ENCODE data around the gene BOK. TPM values are rescaled to one million over a fixed set of nuclear protein-coding genes. Genes with fewer than 3 reads are reported as not detected.

Gene BOK
- total RNA-seq, 2 donors from 2014 or later = 1.0 to 2.2 TPM

- Mint-ChIP-seq H3K4me3 (no peak overlapping the region), H3K27me3 (no peaks in the 10 kb centered on the region), H3K9me3 (no peaks in the 10 kb centered on the region), H3K4me1 (ENCODE audit: low read depth in 2 of 2) (peaks cover 0 to 5% of the 10 kb centered on the region in 2 donors), H3K36me3 (peaks cover 12% of the 10 kb centered on the region), H3K27ac (no peak overlapping the region)
- no peak for ATAC-seq
- no peak for DNase-seq (ENCODE audit: low spot score)
Observed at GRCh38 chr2:241599615-241600014, 41.1 kb downstream of the BOK start.

DNA sequence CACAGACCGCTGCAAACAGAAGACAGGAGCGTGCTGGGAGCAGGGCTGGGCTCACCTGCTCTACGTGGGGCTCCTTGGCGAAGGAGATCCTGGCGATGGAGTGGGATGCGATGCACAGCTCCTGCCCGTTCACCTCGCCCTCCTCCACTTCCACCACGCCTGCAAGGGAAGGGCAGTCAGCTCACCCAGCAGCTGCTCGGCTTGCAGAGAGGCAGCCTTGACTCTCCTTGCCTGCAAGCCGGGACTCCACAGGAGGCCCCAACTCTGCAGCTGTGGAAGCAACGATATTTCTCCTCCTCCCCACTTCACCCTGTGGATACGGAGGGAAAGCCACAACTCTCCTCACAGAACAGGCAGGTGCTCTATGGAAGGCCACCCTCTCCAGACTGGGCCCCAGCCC, 43.3 kb downstream of the BOK start:
- H3K27ac Mint-ChIP-seq = no peak overlapping the region
- peaks cover 12% of the 10 kb centered on the region for H3K36me3 Mint-ChIP-seq

DNA sequence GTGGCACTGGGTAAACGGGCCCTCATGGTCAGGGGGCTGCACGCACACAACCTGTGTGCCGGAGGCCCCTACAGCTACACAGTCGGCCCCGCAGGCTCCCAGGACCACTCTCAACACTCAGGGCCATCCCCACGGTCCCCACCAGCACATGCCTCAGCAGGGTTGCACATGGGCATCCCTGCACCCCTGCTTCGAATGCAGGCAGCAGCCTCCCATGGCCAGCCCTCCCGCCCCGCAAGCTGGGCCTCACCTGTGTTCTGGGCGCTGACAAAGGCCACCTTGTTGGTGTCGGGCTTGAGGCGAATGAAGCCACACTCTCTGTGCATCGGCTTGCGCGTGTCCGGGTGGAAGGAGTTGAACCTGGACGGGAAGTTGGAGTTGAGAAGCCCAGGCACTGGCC, 44.2 kb downstream of the BOK start:
- ATAC-seq (no peak), DNase-seq (ENCODE audit: low spot score) (no peak)
- Mint-ChIP-seq H3K9me3 (no peaks in the 10 kb centered on the region), H3K27me3 (no peaks in the 10 kb centered on the region), H3K4me3 (no peak overlapping the region), H3K4me1 (ENCODE audit: low read depth in 2 of 2) (peaks cover 0 to 5% of the 10 kb centered on the region in 2 donors), H3K36me3 (peaks cover 12% of the 10 kb centered on the region), H3K27ac (no peak overlapping the region)

More for the DNA sequence above, 43.3 kb downstream of the BOK start:
- ATAC-seq = peak in 1 of 2 donors; percentile 43
- DNase-seq (ENCODE audit: low spot score) = no peak
- Mint-ChIP-seq H3K9me3 (no peaks in the 10 kb centered on the region), H3K27me3 (no peaks in the 10 kb centered on the region), H3K4me3 (no peak overlapping the region), H3K4me1 (ENCODE audit: low read depth in 2 of 2) (peaks cover 0 to 5% of the 10 kb centered on the region in 2 donors)

DNA sequence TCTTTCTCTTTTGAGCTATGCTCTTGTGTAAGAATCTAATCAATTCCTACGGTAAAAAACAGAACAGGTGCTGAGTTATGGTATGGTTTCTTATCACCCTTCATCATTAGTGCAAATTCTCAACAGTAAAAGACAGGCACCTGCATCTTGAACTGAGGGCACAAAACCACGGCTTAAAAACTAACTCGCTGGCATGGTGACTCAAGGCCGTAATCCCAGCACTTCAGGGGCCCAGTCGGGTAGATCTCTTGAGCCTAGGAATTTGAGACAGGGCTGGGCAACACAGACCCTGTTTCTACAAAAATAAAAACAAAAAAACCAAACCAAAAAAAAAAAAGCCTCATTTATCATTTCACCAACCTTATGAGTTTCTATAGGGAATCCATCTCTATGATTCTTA, 45.1 kb downstream of the BOK start:
- Mint-ChIP-seq H3K27ac (peak overlapping the region in 1 of 2 donors; percentile 23), H3K4me1 (ENCODE audit: low read depth in 2 of 2) (peaks cover 5 to 8% of the 10 kb centered on the region in 2 donors), H3K4me3 (no peak overlapping the region), H3K27me3 (no peaks in the 10 kb centered on the region), H3K36me3 (peaks cover 12% of the 10 kb centered on the region), H3K9me3 (no peaks in the 10 kb centered on the region)
- no peak for DNase-seq (ENCODE audit: low spot score)
- no peak for ATAC-seq

- Mint-ChIP-seq H3K27me3 (no peaks in the 10 kb centered on the region), H3K4me1 (ENCODE audit: low read depth in 2 of 2) (peaks cover 12 to 19% of the 10 kb centered on the region in 2 donors), H3K36me3 (peaks cover 5% of the 10 kb centered on the region), H3K27ac (no peak overlapping the region), H3K4me3 (no peak overlapping the region), H3K9me3 (no peaks in the 10 kb centered on the region)
- ATAC-seq (no peak), DNase-seq (ENCODE audit: low spot score) (no peak)
Observed at GRCh38 chr2:241606186-241606585, 47.6 kb downstream of the BOK start.

DNA sequence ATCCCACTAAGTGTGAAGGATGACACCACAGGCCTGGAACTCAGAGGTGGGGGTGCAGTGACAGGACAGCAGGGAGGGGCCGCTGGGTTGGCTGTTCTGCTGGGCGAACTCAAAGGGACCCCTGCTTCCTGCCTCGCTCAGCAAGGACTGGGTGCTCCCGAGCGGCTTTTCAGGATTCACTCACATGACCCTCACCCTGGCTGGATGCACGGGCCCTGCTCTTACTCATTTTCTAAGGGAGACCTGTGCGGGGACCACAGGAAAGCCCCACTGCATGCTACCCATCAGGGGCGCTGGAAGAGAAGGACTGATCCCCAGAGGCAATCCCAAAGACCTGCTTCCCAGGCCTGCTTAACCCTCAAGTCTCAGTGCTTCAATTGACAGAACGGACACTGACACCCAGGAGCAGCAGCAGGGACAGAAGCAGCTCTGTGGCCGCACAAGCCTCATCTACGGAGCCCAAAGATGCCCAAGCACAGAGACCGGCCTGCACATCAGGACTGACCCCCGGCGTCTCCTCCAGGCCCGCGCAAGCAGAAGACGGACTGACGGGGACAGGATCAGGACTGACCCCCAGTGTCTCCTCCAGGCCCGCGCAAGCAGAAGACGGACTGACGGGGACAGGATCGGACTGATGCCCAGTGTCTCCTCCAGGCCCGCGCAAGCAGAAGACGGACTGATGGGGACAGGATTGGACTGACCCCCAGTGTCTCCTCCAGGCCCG, 48.8 kb downstream of the BOK start:
- ATAC-seq = no peak
- peaks cover 12 to 16% of the 10 kb centered on the region in 2 donors for H3K4me1 Mint-ChIP-seq (ENCODE audit: low read depth in 2 of 2)
- no peak for DNase-seq (ENCODE audit: low spot score)
- no peak overlapping the region for H3K27ac Mint-ChIP-seq
- H3K9me3 Mint-ChIP-seq = no peaks in the 10 kb centered on the region
- no peak overlapping the region for H3K4me3 Mint-ChIP-seq
- no peaks in the 10 kb centered on the region for H3K27me3 Mint-ChIP-seq
- H3K36me3 Mint-ChIP-seq = no peaks in the 10 kb centered on the region

DNA sequence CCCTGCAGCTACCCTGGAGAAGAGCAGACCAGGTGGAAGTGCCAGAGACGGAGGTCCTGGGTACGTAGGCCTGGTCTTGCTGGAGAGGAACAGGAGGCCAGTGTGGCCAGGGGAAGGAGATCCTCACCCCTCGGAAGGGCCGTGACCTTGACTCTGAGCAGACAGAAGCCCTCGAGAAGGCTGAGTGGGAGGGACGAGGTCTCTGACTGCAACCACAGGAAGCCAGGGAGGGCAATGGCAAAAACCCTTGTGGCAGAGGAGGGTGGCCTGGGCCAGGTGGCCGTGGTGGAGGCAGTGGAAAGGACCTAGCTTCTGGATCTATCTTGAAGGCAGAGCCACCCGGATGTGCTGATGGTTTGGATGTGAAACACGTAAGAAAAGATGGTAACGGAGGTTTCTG, 50.3 kb downstream of the BOK start:
- H3K36me3 Mint-ChIP-seq = no peaks in the 10 kb centered on the region
- DNase-seq (ENCODE audit: low spot score) (no peak), ATAC-seq (no peak)
- H3K4me1 Mint-ChIP-seq (ENCODE audit: low read depth in 2 of 2) = peaks cover 12 to 14% of the 10 kb centered on the region in 2 donors
- H3K4me3 Mint-ChIP-seq = peak overlapping the region; percentile 85
- H3K27ac Mint-ChIP-seq = peak overlapping the region; percentile 25 to 79
- no peaks in the 10 kb centered on the region for H3K27me3 Mint-ChIP-seq
- H3K9me3 Mint-ChIP-seq = no peaks in the 10 kb centered on the region

DNA sequence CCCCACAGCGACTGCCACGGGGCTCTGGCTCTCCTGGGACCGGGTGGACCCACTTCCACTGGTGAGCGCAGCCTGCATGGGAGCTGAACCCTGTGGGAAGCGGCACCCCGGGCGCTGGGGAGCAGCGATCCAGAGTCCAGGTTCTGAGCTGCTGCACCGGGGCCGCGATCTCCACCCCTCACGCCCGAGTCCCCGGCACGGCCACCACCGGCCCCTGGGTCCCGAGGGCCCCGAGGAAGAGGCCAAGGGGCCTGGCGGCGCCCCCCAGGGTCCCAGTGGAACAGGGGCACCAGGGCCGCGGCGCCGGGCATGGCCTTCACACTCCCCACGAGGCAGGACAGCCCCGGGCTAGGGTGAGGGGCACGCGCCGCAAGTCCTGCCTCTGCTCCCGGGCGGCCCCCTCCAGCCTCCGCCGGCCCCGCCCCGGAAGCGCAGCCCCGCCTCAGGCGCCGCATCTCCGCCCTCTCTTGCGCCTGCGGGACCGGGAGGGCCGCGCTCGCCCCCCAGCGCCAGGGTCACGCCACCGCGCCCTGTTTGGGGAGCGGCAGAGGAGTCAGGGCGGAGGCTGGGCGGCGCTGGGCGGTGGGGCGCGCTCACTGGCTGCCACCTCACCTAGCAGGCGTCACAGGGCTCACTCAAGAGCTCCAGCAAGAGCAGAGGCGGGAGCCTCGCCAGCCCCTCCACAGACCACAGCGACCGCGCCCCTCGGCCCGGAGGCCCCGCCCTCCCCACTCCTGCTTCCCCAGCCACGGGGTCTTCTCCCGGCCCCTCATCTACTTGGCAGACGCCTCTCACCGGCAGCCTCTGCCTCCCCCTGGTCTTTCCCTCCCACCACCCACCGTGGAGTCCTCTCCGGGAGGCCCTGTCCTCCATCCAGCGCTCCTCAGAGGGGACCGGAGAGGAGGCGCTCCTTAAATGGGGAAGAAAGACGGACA, 51.6 kb downstream of the BOK start:
- peak overlapping the region; percentile 34 to 68 for H3K27ac Mint-ChIP-seq
- no peaks in the 10 kb centered on the region for H3K36me3 Mint-ChIP-seq
- peak; percentile 90 for DNase-seq (ENCODE audit: low spot score)
- H3K4me1 Mint-ChIP-seq (ENCODE audit: low read depth in 2 of 2) = peaks cover 12 to 14% of the 10 kb centered on the region in 2 donors
- peak overlapping the region; percentile 85 for H3K4me3 Mint-ChIP-seq
- H3K27me3 Mint-ChIP-seq = no peaks in the 10 kb centered on the region
- H3K9me3 Mint-ChIP-seq = no peaks in the 10 kb centered on the region
- ATAC-seq = peak; percentile 99

GRCh38 chr2:241611062-241611461, 52.5 kb downstream of the BOK start:
- peak overlapping the region; percentile 47 for H3K4me3 Mint-ChIP-seq
- ATAC-seq = no peak

GRCh38 chr2:241612156-241613016, 53.8 kb downstream of the BOK start:
- Mint-ChIP-seq H3K36me3 (no peaks in the 10 kb centered on the region), H3K4me1 (ENCODE audit: low read depth in 2 of 2) (peaks cover 16 to 22% of the 10 kb centered on the region in 2 donors), H3K27me3 (no peaks in the 10 kb centered on the region), H3K27ac (no peak overlapping the region), H3K9me3 (no peaks in the 10 kb centered on the region), H3K4me3 (no peak overlapping the region)
- ATAC-seq = no peak
- no peak for DNase-seq (ENCODE audit: low spot score)

More at GRCh38 chr2:241611062-241611461, 52.5 kb downstream of the BOK start:
- Mint-ChIP-seq H3K9me3 (no peaks in the 10 kb centered on the region), H3K27ac (peak overlapping the region in 1 of 2 donors; percentile 68), H3K27me3 (no peaks in the 10 kb centered on the region), H3K4me1 (ENCODE audit: low read depth in 2 of 2) (peaks cover 12 to 18% of the 10 kb centered on the region in 2 donors), H3K36me3 (no peaks in the 10 kb centered on the region)
- DNase-seq (ENCODE audit: low spot score) = no peak

- H3K4me3 Mint-ChIP-seq = no peak overlapping the region
- no peaks in the 10 kb centered on the region for H3K27me3 Mint-ChIP-seq
- no peaks in the 10 kb centered on the region for H3K9me3 Mint-ChIP-seq
- H3K36me3 Mint-ChIP-seq = no peaks in the 10 kb centered on the region
- DNase-seq (ENCODE audit: low spot score) (no peak), ATAC-seq (no peak)
- peaks cover 24 to 29% of the 10 kb centered on the region in 2 donors for H3K4me1 Mint-ChIP-seq (ENCODE audit: low read depth in 2 of 2)
- no peak overlapping the region for H3K27ac Mint-ChIP-seq
Observed at GRCh38 chr2:241613017-241613780, 54.7 kb downstream of the BOK start.

DNA sequence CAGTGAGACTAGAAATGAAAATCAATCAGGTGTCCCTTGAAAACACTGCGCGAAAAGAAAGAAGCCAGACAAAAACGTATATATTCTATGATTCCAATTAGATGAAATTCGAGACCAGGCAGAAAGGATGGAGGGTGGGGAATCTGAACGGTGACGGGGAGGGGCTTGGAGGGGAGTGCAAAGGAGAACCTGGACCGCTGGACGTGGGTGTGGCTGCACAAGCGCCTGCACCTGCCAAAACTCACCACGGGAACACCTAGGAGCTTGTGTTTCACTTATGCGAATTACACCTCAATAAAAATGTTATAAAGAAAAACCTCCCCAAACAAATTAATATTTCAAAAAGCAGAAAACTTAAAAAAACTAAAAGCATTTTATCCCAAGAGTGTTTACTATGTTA, 56.5 kb downstream of the BOK start:
- no peaks in the 10 kb centered on the region for H3K9me3 Mint-ChIP-seq
- H3K27ac Mint-ChIP-seq = no peak overlapping the region
- no peaks in the 10 kb centered on the region for H3K36me3 Mint-ChIP-seq
- ATAC-seq = no peak
- no peak for DNase-seq (ENCODE audit: low spot score)
- no peak overlapping the region for H3K4me3 Mint-ChIP-seq
- H3K27me3 Mint-ChIP-seq = no peaks in the 10 kb centered on the region
- peaks cover 16 to 27% of the 10 kb centered on the region in 2 donors for H3K4me1 Mint-ChIP-seq (ENCODE audit: low read depth in 2 of 2)
